Smooth muscle cell of trachea (primary cell): ENCODE data around the gene PRICKLE1. TPM values are rescaled to one million over a fixed set of nuclear protein-coding genes. Genes with fewer than 3 reads are reported as not detected.

Experiments used
- total RNA-seq: library from RNA; depleted of rRNA; stranded (reverse); fragments of >200 nt; gene quantifications from 2 replicates; pipeline ENCODE4 v1.2.1, GENCODE V29; 2014

Gene PRICKLE1
- 3.6 and 8.1 TPM in 2 replicates for total RNA-seq

GRCh38 chr12:42589465-42590329 is at the start of gene PRICKLE1:
Gene PRICKLE1, minus strand, starts transcription at chr12:42589746. Its CDS starts 117,230 bp downstream, at chr12:42472516.

